ENCODE data around the gene CMTM7.
A peak's percentile ranks its signal among the peaks of the same experiment; 100 is the strongest.

The CMTM7 gene

DNA sequence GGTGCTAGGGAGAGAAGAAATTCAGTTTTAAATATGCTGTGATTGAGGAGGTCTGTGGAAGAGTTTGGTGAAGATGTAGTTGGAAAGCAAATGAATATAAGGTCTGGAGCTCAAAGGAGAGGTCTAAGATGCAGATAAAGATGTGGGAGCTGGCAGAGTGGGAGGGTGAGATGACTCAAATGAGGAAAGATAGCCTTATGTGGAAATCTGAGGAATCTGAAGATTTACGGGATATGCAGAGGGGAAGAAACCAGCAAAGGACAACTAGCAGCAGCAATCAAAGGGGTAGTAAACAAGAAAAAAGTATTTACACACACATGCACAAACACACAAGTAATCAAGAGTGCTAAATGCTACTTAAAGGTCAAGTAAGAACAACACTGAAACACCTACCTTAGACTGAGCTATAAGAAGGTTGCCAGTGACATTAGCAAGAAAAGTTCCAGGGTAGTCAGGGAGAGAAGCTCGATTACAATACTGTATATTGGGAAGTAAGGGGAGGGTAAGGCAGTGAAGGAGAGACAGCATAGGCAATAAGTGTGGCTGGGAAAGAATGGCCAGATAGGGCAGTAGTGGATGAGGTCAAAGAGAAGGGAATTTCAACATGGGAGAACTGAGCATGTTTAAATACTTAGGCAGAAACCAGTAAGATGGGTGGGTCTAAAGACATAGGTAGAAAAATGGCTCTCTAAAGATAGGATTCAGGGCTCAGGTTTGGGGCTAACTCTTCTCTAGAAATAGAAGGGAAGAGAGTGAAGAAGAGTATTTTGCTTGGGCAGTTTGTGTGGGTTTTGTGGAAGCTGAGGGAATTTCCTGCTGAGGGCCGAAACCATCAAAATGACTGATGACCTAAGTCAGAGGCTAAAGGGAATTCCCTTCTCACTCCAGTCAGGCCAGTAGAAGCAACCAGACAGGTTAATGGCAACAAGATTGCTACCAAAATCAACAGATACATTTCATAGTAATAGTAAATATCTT lies 102.1 kb downstream of the CMTM7 start:
- DNase-seq: no peak

DNA sequence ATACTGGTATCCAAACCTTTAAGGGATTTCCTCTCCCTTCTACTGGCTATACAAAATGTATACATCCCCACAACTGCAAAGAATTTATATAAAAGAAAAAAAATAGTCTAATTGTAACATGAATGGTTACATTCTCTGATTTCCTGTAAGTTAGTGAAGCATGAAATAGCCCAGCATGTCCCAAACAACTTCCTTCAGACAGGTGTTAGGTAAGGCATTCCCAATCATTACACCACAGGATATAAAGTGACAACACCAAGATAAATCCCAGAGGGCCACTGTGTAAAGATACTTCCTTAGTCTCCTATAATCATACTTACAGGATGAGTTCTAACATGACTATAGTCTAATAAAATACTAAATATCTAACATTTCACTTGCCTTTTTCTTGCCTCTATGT lies 103.4 kb downstream of the CMTM7 start:
- no peak for DNase-seq

DNA sequence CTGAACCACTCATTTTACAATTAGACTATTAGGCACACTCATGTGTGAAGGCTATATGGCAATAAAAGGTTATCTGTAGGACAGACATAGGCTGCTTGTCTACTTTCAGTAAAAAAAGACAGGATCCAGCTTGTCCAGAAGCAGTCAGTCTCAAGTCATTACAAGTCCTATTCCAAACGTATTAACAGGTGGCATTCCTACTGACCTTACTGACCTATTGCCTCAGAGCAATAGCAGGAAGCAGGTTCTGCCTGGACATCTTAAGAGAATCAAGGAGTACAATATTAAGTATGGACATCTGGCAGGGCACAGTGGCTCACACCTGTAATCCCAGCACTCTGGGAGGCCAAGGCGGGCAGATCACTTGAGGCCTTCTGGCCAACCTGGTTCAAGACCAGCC lies 104.0 kb downstream of the CMTM7 start:
- DNase-seq: no peak

DNA sequence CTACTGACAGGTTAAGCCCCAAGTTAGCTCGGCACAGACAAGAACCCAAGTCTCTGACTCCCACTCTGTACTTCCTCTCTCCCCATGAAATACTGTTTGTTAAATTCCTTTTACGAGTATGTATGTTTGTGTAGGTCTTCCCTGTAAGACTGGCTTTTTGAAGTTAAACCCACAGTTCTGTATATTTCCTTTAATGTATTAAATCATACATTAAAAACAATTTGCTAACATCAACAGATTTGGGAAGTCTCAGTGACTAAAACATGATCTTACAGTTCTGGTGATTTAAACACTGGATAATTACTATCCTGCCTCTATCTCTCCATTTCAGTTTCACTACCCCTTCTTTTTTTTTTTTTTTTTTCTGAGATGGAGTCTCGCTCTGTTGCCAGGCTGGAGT lies 106.6 kb downstream of the CMTM7 start:
- DNase-seq: no peak

DNA sequence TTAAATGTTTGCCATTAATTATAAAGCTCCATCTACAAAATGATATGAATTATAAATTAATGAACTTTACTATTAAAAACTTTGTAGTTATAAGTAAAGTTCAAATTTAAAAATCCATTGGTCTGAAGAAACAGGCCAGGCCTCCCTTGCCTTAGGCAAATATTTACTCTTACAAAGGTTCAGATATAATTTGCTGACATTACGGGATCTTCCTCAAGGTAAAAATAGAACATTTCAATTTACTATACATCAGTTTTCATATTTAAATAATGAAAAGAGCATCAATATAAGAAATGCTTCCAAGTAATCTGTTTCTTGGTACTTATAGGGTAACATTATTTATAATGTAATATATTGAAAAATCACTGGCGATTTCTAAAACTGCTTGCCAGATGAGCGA lies 107.3 kb downstream of the CMTM7 start:
- no peak for DNase-seq

DNA sequence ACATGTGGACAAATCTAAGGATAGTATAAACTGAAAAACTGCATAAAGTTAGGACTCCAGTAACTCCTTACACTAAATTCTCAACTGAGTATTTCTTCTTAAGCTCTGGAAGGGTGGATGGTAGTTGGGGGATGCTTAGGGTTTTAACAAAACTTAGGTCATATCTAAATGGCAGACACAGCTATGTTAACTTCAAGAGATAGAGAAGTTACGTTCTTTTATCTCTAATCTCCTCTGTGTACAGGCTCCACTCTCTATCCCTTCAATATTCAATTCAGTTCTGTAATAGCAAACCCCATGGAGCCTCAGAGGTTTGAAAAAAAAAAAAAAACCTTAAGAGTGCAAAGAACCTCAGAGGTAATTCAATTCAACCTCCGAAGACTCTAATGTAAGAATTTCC lies 107.9 kb downstream of the CMTM7 start:
- DNase-seq: no peak

DNA sequence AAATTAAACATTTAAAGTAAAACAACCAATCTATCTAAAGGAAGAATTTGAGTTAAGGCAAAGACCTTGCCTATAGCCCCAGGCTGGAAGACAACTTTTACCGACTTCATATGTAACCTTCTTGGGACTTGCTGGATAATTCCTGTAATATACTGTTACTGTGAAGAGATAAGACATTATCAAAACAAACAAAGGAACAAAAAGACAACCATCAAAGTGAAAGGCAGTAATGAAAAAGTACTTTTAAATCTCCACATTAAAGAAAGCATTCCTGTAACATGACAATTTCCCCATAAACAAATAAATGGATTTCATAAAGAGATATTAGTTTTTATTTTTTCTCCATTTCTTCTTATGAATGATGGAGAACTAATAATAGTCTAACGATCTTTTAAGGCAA lies 108.6 kb downstream of the CMTM7 start:
- no peak for DNase-seq

DNA sequence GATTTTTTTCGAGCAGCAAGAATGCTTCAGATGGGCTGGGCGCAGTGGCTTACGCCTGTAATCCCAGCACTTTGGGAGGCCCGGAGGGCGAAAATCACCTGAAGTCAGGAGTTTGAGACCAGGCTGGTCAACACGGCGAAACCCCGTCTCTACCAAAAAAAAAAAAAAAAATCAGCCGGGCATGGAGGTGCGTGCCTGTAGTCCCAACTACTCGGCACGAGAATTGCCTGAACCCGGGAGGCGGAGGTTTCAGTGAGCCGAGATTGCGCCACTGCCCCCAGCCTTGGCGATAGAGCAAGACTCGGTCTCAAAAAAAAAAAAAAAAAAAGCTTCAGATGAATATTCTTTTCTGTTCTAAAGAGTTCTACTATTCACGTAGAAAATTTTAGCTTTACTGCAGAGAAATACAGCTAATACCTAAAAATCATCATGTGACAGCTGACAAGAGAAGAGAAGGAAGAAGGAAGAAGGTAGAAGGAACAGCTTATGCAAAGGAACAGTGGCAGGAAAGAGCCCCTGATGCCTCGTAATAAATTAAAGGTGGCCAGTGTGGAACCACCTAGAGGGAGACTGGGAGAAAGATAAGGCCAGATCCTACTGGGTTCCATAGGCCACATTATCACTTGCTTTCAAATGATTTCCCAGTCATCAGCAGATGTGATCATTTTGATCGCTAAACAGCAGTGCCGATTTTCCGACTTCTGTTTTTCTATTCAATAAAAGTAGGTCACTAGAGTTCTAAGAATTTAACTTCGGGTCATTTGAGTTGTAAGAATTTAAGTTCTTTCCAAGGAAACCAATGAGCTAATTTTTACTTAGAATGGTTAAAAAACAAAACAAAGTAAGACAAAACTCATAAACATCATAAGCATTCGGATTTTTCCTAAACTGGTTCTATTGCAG lies 109.5 kb downstream of the CMTM7 start:
- DNase-seq: no peak

DNA sequence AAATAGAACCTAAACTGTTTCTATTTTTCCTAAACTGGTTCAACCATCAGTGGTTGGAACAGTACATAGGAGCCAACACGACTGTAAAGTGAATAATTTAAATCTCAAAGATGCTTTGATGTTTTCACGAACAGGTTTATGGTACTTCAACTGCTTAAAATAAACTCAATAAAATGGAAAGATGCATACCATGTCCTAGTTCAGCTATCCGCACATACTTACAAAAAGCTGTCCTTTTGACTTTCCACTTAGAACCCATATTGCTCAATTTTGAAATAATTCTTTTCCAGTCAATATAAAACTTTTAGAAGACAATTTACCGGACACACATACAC lies 110.1 kb downstream of the CMTM7 start:
- no peak for DNase-seq

DNA sequence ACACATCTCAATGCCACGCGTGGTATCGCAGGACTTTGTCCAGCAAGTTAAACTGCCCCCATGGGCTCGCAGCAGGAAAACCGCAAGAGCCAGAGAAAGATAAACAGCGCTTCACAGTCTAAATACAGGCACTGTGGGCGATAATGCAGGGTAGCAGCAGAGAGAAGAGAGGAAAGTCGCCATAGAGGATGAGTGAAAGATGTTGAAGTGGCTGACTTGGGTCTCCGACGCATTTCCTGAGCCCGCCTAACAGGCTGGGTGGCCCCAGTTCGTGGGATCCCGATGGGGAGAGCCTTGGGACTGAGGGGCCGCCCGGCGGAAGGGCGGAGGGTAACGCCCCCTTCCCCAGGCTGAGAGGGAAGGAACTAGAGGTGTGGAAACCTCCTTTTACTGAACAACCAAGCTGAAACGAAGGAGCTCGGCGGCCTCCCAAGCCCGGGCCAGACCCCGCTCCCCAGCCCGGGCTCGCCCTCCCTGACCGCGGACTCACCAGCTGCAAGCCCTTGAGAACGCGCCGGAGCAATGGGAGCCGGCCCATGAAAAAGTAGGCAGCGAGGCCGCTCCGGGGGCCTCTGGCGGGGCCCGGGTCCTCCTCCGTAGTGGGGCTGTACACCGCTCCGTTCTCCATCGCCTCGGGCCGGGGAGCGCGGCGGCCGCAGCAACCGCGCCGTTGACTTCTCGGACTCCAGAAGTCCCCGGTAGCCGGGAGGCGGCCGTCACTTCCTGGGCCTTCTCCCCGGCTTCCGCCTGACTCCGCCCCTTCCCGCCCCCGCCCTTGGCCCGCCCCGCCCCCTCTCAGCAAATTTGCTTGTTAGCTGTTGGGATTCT lies 110.7 kb downstream of the CMTM7 start, which contains the start of gene CMTM6:
TSS of gene CMTM6 (minus strand) at position 735 of the 828 bp plus-strand sequence. CDS start at position 628, 107 bp downstream.
- DNase-seq: peak; percentile 76

DNA sequence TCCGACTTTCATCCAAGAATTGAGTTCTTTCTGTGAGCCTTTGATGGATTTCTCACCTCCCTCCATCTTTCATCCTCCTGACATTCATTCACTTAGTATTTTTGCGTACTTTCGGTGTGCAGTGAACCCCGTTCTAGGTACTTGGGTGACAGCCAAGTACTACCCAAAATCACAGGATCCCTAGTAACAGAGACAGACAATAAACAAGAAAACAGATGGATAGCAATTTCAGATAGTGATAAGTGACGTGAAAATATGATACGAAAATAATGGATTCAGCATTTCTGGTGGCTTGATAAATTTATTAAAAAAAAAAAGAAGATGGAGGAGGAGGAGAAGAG lies 111.3 kb downstream of the CMTM7 start:
- no peak for DNase-seq
